Measurements from ENCODE around the gene CAPRIN2.

The CAPRIN2 gene

GRCh38 chr12:30706476-30706875, 48.3 kb downstream of the CAPRIN2 start:
- Mint-ChIP-seq H3K27me3 (ENCODE audit: low read depth) (no peaks in the 10 kb centered on the region), H3K4me3 (no peak overlapping the region), H3K27ac (no peak overlapping the region), H3K9me3 (no peaks in the 10 kb centered on the region), H3K36me3 (ENCODE audit: low read depth) (peaks cover 37% of the 10 kb centered on the region), H3K4me1 (peaks cover 8% of the 10 kb centered on the region)
- TF ChIP-seq, protein P1, sequence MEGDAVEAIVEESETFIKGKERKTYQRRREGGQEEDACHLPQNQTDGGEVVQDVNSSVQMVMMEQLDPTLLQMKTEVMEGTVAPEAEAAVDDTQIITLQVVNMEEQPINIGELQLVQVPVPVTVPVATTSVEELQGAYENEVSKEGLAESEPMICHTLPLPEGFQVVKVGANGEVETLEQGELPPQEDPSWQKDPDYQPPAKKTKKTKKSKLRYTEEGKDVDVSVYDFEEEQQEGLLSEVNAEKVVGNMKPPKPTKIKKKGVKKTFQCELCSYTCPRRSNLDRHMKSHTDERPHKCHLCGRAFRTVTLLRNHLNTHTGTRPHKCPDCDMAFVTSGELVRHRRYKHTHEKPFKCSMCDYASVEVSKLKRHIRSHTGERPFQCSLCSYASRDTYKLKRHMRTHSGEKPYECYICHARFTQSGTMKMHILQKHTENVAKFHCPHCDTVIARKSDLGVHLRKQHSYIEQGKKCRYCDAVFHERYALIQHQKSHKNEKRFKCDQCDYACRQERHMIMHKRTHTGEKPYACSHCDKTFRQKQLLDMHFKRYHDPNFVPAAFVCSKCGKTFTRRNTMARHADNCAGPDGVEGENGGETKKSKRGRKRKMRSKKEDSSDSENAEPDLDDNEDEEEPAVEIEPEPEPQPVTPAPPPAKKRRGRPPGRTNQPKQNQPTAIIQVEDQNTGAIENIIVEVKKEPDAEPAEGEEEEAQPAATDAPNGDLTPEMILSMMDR (IDR thresholded peaks at IDR 0.05; ENCODE audit: unreplicated experiment in 3 of 3), result no peak

- Mint-ChIP-seq H3K27me3 (ENCODE audit: low read depth) (peaks cover 3% of the 10 kb centered on the region), H3K9me3 (no peaks in the 10 kb centered on the region), H3K27ac (peak overlapping the region in 2 of 3 experiments; percentile 27 to 29), H3K36me3 (ENCODE audit: low read depth) (no peaks in the 10 kb centered on the region), H3K4me1 (peaks cover 33% of the 10 kb centered on the region), H3K4me3 (no peak overlapping the region)
- TF ChIP-seq, protein P1 (IDR thresholded peaks at IDR 0.05; ENCODE audit: unreplicated experiment in 3 of 3), result no peak
Measured at GRCh38 chr12:30701056-30701455, 53.7 kb downstream of the CAPRIN2 start.

DNA sequence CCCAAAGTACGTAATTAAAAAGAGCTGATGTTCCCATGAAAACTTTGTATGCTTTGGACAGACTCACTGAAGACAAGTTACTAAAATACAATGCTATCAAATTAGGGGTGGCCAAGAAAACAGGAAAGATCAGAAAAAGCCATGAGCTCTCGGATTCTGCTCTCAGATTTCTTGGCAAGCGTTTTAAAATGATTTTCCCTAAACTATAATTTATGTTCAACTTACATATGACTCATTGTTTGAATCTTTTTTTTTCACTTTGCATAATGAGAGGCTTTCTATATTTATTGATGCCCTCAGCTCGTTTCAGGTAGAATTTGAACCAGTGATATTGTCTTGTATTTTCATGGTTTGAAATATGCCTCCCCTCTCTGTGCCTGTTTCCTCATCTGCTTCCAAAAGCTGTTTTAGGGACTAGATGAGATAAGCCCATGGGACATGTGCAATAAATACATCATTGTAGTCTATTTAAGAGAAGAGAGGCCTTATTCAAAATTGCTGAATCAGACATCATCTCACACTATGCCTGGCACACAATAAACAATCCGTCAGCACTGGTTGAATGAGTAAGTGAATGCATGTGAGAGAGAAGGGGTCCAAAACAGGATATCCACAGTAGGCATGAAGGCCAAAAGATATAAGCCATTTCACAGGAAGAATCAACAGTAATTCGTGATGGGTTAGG, 54.4 kb downstream of the CAPRIN2 start:
- Mint-ChIP-seq H3K4me1 (peaks cover 38% of the 10 kb centered on the region), H3K9me3 (no peaks in the 10 kb centered on the region), H3K27ac (peak overlapping the region in 2 of 3 experiments; percentile 27 to 80), H3K27me3 (ENCODE audit: low read depth) (peaks cover 6% of the 10 kb centered on the region), H3K36me3 (ENCODE audit: low read depth) (no peaks in the 10 kb centered on the region), H3K4me3 (no peak overlapping the region)
- TF ChIP-seq, protein P1 (IDR thresholded peaks at IDR 0.05; ENCODE audit: unreplicated experiment in 3 of 3), result no peak

DNA sequence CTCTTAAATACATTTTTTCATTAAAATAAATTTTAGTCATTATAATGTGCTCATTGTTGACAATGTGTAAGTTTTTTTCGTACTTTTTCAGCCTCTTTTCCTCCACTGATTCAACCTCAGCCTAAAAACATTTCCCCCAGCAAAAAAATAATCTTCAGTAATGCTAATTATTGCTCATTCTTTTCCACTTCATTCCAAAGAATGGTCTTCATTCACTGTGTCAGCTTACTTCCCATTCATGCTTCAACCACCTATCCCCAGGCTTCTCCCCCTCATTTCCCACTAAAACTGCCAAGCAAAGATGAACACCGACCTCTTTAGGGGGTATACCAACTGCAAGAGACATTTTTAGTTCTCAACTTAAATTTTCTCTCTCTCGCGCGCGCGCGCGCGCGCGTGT, 56.4 kb downstream of the CAPRIN2 start:
- H3K9me3 Mint-ChIP-seq, result no peaks in the 10 kb centered on the region
- TF ChIP-seq, protein P1 (IDR thresholded peaks at IDR 0.05; ENCODE audit: unreplicated experiment in 3 of 3), result no peak
- no peak overlapping the region for H3K27ac Mint-ChIP-seq
- H3K27me3 Mint-ChIP-seq (ENCODE audit: low read depth), result peaks cover 6% of the 10 kb centered on the region
- H3K4me1 Mint-ChIP-seq, result peaks cover 54% of the 10 kb centered on the region
- H3K4me3 Mint-ChIP-seq, result peak overlapping the region; percentile 9 to 60 (median 52)
- H3K36me3 Mint-ChIP-seq (ENCODE audit: low read depth), result no peaks in the 10 kb centered on the region

- TF ChIP-seq, protein P1 (IDR thresholded peaks at IDR 0.05; ENCODE audit: unreplicated experiment in 3 of 3), result no peak
- no peaks in the 10 kb centered on the region for H3K36me3 Mint-ChIP-seq (ENCODE audit: low read depth)
- no peak overlapping the region for H3K4me3 Mint-ChIP-seq
- H3K27me3 Mint-ChIP-seq (ENCODE audit: low read depth), result peaks cover 6% of the 10 kb centered on the region
- H3K27ac Mint-ChIP-seq, result no peak overlapping the region
- peaks cover 57% of the 10 kb centered on the region for H3K4me1 Mint-ChIP-seq
- H3K9me3 Mint-ChIP-seq, result no peaks in the 10 kb centered on the region
Measured at GRCh38 chr12:30696943-30697342, 57.8 kb downstream of the CAPRIN2 start.

DNA sequence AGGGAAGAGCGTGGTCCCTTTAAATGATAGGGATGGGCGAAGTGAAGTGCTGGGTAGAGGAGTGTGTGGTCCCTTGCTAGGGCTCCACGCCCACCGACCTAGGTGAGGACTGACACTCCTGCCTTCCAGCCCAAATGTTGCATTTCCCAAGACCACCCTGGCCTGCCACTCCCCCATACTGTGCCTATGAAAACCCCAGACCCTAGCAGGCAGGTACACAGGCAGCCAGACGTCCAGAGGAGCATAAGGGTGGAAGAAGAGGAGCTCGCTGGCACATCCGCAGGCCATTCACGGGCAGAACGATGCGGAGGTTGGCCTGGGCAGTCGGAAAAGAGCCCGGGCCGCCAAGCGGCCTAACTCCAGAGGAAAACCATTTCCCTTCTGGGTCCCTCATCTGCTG, 58.3 kb downstream of the CAPRIN2 start:
- Mint-ChIP-seq H3K4me3 (peak overlapping the region in 2 of 3 experiments; percentile 98 to 99), H3K4me1 (peaks cover 56% of the 10 kb centered on the region), H3K27me3 (ENCODE audit: low read depth) (peaks cover 6% of the 10 kb centered on the region), H3K9me3 (no peaks in the 10 kb centered on the region), H3K36me3 (ENCODE audit: low read depth) (no peaks in the 10 kb centered on the region), H3K27ac (peak overlapping the region in 2 of 3 experiments; percentile 91 to 94)
- TF ChIP-seq, protein P1 (IDR thresholded peaks at IDR 0.05; ENCODE audit: unreplicated experiment in 3 of 3), result no peak
